Panc1 (cell line): Measurements from ENCODE around the gene FAM204A. TPM values are rescaled to one million over a fixed set of nuclear protein-coding genes. Genes with fewer than 3 reads are reported as not detected.

ENCODE experiments used
- ATAC-seq: fragments of 200-7000 bp; cut with Tn5 transposase; 2 replicates; pipeline ENCODE4 v1.9.1; 2020; ENCODE audit warnings: mild to moderate bottlenecking, moderate library complexity
- BruUV-seq: library from RNA; stranded (reverse); fragments of 400-500 nt; replicated peaks from 2 replicates; lab custom pipeline; 2021; lab: Mats Ljungman, UMichigan
- CTCF ChIA-PET: fragments of 300-600 bp; sonication (Branson Sonifier 250); formaldehyde crosslinking; loops from one replicate; lab custom pipeline; 2022; ENCODE audit warnings: antibody characterized with exemption; lab: Charles Lee
- POLR2A ChIA-PET: fragments of 300-600 bp; sonication (Branson Sonifier 250); formaldehyde crosslinking; loops from one replicate; lab custom pipeline; 2022; ENCODE audit warnings: antibody characterized with exemption; lab: Charles Lee
- DNase-seq: peaks from one replicate; pipeline ENCODE4 v3.0.0-alpha.2; 2010; ENCODE audit warnings: low read depth, low spot score
- H3K27ac ChIP-seq: 2 replicates; pipeline ENCODE4 v1.5.1; 2011; ENCODE audit warnings: mild to moderate bottlenecking, low read length, inconsistent platforms
- H3K27me3 ChIP-seq: fragments of 200-500 bp; sonication (Bioruptor generic); 2 replicates; pipeline ENCODE4 v1.6.0; 2014; ENCODE audit warnings: low read length, inconsistent platforms; ENCODE audit not compliant: control insufficient read depth, insufficient read depth
- H3K36me3 ChIP-seq: fragments of 200-500 bp; sonication (Bioruptor generic); 2 replicates; pipeline ENCODE4 v1.5.1; 2014; ENCODE audit warnings: inconsistent platforms, mild to moderate bottlenecking, low read length, moderate library complexity; ENCODE audit not compliant: control insufficient read depth, insufficient read depth
- H3K4me1 ChIP-seq: 2 replicates; pipeline ENCODE4 v1.5.1; 2011; ENCODE audit warnings: inconsistent platforms, mild to moderate bottlenecking, low read length, moderate library complexity; ENCODE audit not compliant: control insufficient read depth, insufficient read depth
- H3K4me3 ChIP-seq, 2 experiments: 2 replicates each; pipeline ENCODE4 v1.5.1; 2011 to 2012; ENCODE audit warnings: low read depth in 2 of 2, low read length in 2 of 2, mild to moderate bottlenecking in 2 of 2, inconsistent platforms in 1 of 2, moderate library complexity in 1 of 2
- H3K9me3 ChIP-seq: fragments of 200-500 bp; sonication (Bioruptor generic); 2 replicates; pipeline ENCODE4 v1.5.1; 2014; ENCODE audit warnings: low read depth, mild to moderate bottlenecking, inconsistent platforms, low read length, moderate library complexity; ENCODE audit not compliant: control insufficient read depth, insufficient read depth
- POLR2AphosphoS5 ChIP-seq: IDR thresholded peaks from 2 replicates; pipeline ENCODE4 v1.6.1; 2012; ENCODE audit warnings: mild to moderate bottlenecking, low read depth, low read length, moderate library complexity
- REST ChIP-seq, 2 experiments: IDR thresholded peaks; 2 replicates each; pipeline ENCODE4 v1.6.1; 2011 to 2012; ENCODE audit warnings: low read depth in 2 of 2, control low read depth in 1 of 2, low read length in 1 of 2, mild to moderate bottlenecking in 1 of 2, moderate library complexity in 1 of 2; ENCODE audit not compliant: insufficient read depth in 1 of 2
- SIN3A ChIP-seq: IDR thresholded peaks from 2 replicates; pipeline ENCODE4 v1.6.1; 2012; ENCODE audit warnings: low read depth, mild to moderate bottlenecking, low read length, moderate library complexity, borderline replicate concordance; ENCODE audit not compliant: insufficient read depth
- TCF7L2 ChIP-seq: IDR thresholded peaks from 2 replicates; pipeline ENCODE4 v1.6.1; 2011; ENCODE audit warnings: mild to moderate bottlenecking, low read depth, low read length, inconsistent platforms
- in situ Hi-C: cut with HindIII; loops from 2 replicates; pipeline ENCODE4 v1.10.0; 2016; ENCODE audit warnings: low sequenced_read_pairs, low pct_unique_long_range_greater_than_20kb
- intact Hi-C: fragments of 100-400 bp; cut with micrococcal nuclease; formaldehyde crosslinking; loops from one replicate; pipeline ENCODE4 v1.10.0; 2022; ENCODE audit not compliant: unreplicated experiment
- total RNA-seq: library from RNA; stranded (reverse); gene quantifications from one replicate; pipeline ENCODE4 v1.2.1, GENCODE V29; 2021; ENCODE audit not compliant: unreplicated experiment
- TF ChIP-seq, protein P1 (sequence below): fragments of 450-650 bp; IDR thresholded peaks from 2 replicates; pipeline ENCODE4 v1.5.1; 2017; ENCODE audit warnings: mild to moderate bottlenecking

FAM204A gene
- total RNA-seq, 1 experiment from 2014 or later: 69.1 TPM

DNA sequence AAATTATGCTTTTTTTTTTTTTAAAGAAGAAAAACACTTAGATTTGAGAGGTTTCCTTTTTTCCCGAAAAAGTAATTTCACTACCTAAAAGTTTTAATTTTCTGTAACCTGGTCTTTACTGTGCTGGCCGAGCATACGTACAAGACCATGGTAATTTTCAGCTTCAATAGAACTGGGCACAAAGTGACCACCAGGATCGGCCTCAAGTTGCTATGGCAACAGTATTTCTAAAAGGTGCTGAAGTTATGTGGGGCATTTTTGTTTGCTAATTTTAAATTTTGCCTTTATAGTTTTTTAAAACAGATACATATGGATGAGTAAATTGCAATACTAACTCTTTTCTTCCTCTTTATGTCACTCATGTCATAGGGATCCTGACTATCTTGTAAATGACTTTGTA lies 69.4 kb downstream of the FAM204A start:
- DNase-seq: no peak
- Histone ChIP-seq H3K27ac (no peak overlapping the region), H3K4me3 (no peak overlapping the region), H3K4me1 (no peaks in the 10 kb centered on the region), H3K36me3 (no peaks in the 10 kb centered on the region), H3K9me3 (no peaks in the 10 kb centered on the region), H3K27me3 (peaks cover 9% of the 10 kb centered on the region)
- TF ChIP-seq TCF7L2 (no peak), POLR2AphosphoS5 (no peak)
- no peak for ATAC-seq
- intact Hi-C loops: no loop called here
- ChIA-PET CTCF (no interaction called here), POLR2A (no interaction called here)
- in situ Hi-C loops: no loop called here
- BruUV-seq: no TSS peak

- no peaks in the 10 kb centered on the region for H3K4me1 ChIP-seq
- ATAC-seq: no peak
- no peak overlapping the region for H3K27ac ChIP-seq
- H3K27me3 ChIP-seq: peaks cover 9% of the 10 kb centered on the region
- no TSS peak for BruUV-seq
- CTCF ChIA-PET: interaction anchor here (0.6 kb wide), 1 partner anchor 13 kb away, joined by 3 read pairs; no protein-coding TSS in a partner anchor
- in situ Hi-C loops (no loop called here), intact Hi-C loops (no loop called here)
- H3K9me3 ChIP-seq: no peaks in the 10 kb centered on the region
- no peak for TF ChIP-seq SIN3A
- no peak for TF ChIP-seq TCF7L2
- no peak for TF ChIP-seq REST (IDR thresholded peaks at IDR 0.05; ENCODE audit: insufficient read depth in 1 of 2, low read depth in 2 of 2, low read length in 1 of 2)
- TF ChIP-seq, protein P1, sequence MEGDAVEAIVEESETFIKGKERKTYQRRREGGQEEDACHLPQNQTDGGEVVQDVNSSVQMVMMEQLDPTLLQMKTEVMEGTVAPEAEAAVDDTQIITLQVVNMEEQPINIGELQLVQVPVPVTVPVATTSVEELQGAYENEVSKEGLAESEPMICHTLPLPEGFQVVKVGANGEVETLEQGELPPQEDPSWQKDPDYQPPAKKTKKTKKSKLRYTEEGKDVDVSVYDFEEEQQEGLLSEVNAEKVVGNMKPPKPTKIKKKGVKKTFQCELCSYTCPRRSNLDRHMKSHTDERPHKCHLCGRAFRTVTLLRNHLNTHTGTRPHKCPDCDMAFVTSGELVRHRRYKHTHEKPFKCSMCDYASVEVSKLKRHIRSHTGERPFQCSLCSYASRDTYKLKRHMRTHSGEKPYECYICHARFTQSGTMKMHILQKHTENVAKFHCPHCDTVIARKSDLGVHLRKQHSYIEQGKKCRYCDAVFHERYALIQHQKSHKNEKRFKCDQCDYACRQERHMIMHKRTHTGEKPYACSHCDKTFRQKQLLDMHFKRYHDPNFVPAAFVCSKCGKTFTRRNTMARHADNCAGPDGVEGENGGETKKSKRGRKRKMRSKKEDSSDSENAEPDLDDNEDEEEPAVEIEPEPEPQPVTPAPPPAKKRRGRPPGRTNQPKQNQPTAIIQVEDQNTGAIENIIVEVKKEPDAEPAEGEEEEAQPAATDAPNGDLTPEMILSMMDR: no peak
- no peak for TF ChIP-seq POLR2AphosphoS5
- H3K36me3 ChIP-seq: no peaks in the 10 kb centered on the region
- POLR2A ChIA-PET: no interaction called here
- H3K4me3 ChIP-seq: no peak overlapping the region
- no peak for DNase-seq
Measured at GRCh38 chr10:118272149-118272721, 69.9 kb downstream of the FAM204A start.

- H3K36me3 ChIP-seq: no peaks in the 10 kb centered on the region
- no peak for DNase-seq
- intact Hi-C loops (no loop called here), in situ Hi-C loops (no loop called here)
- no peak overlapping the region for H3K4me3 ChIP-seq
- peaks cover 9% of the 10 kb centered on the region for H3K27me3 ChIP-seq
- TF ChIP-seq REST (IDR thresholded peaks at IDR 0.05; ENCODE audit: insufficient read depth in 1 of 2, low read depth in 2 of 2, low read length in 1 of 2): no peak
- TF ChIP-seq SIN3A: no peak
- no peak for TF ChIP-seq TCF7L2
- TF ChIP-seq POLR2AphosphoS5: no peak
- TF ChIP-seq, protein P1: no peak
- ChIA-PET POLR2A (no interaction called here), CTCF (interaction anchor here (0.6 kb wide), 1 partner anchor 12 kb away, joined by 3 read pairs; no protein-coding TSS in a partner anchor)
- BruUV-seq: no TSS peak
- H3K4me1 ChIP-seq: no peaks in the 10 kb centered on the region
- no peak for ATAC-seq
- no peak overlapping the region for H3K27ac ChIP-seq
- H3K9me3 ChIP-seq: no peaks in the 10 kb centered on the region
Measured at GRCh38 chr10:118271671-118272070, 70.5 kb downstream of the FAM204A start.
